ENCODE data around the gene SECISBP2. TPM values are rescaled to one million over a fixed set of nuclear protein-coding genes. Genes with fewer than 3 reads are reported as not detected.

The SECISBP2 gene
- total and polyA plus RNA-seq, 2 donors (not counting 1 experiment from before 2014, with no cell fraction given): 56.6 to 124 TPM

DNA sequence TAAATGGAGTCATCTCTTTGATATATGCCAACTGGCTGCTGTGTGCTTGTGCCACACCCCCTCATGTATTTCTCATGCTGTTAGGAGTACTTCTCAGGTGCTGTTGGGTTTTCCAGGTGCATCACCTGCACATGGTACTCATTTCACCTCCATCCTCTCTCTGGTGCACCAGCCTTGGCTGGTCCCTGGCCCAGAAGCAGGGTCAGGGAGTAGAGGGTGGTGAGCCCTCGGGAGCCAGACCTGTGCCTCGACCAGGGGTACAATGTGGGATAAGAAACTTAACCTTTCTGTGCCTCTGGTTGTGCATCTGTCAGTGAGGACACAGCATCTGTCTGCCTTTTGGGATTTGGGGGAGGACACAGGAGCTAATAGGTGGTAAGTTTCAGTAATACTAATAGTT is 38.5 kb downstream of the SECISBP2 start:
- intact Hi-C loops (cut with micrococcal nuclease): no loop called here
- TF ChIP-seq, protein P1, sequence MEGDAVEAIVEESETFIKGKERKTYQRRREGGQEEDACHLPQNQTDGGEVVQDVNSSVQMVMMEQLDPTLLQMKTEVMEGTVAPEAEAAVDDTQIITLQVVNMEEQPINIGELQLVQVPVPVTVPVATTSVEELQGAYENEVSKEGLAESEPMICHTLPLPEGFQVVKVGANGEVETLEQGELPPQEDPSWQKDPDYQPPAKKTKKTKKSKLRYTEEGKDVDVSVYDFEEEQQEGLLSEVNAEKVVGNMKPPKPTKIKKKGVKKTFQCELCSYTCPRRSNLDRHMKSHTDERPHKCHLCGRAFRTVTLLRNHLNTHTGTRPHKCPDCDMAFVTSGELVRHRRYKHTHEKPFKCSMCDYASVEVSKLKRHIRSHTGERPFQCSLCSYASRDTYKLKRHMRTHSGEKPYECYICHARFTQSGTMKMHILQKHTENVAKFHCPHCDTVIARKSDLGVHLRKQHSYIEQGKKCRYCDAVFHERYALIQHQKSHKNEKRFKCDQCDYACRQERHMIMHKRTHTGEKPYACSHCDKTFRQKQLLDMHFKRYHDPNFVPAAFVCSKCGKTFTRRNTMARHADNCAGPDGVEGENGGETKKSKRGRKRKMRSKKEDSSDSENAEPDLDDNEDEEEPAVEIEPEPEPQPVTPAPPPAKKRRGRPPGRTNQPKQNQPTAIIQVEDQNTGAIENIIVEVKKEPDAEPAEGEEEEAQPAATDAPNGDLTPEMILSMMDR (IDR thresholded peaks at IDR 0.05): no peak
- TF ChIP-seq EZH2 (IDR thresholded peaks at IDR 0.05; ENCODE audit: borderline replicate concordance, insufficient read depth, low read depth, low read length, poor library complexity, severe bottlenecking): no peak

DNA sequence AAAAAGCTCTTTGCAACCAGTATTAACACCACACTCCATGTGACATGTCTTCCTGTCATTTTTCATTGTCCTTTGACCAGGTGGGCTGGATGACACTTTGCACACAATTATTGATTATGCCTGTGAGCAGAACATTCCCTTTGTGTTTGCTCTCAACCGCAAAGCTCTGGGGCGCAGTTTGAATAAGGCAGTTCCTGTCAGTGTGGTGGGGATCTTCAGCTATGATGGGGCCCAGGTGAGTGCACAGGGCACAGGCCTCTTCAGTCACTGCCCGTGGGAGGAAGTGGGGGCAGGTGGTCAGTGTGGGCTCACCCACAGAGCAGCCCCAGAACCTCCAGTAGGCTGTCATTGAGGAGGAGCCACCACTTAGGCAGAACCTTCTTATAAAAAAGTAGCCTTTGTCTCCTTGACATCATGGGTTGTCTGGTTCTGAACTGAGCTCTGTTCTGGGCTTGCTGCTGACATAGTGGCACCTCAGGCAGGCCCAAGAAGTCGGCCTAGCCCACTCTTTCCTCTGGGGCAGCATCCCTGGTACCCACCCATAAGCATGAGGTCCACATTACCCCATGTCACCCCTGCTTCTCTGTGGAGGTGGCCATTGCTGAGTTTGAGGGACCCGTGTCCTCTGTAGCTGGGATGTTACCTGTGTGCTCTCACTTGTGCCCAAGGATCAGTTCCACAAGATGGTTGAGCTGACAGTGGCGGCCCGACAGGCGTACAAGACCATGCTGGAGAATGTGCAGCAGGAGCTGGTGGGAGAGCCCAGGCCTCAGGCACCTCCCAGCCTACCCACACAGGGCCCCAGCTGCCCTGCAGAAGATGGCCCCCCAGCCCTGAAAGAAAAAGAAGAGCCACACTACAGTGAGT is 39.3 kb downstream of the SECISBP2 start:
- Histone ChIP-seq H3K27ac (ENCODE audit: low read length in 2 of 2) (no peak overlapping the region), H3K9ac (ENCODE audit: low read length) (no peak overlapping the region), H3K4me3 (ENCODE audit: control extremely low read depth in 1 of 5, extremely low read depth in 1 of 5, insufficient read depth in 1 of 5, low read depth in 2 of 5, low read length in 4 of 5) (no peak overlapping the region), H3K27me3 (replicated peaks in 1 of 4; ENCODE audit: control extremely low read depth in 1 of 4, control insufficient read depth in 3 of 4, insufficient read depth in 4 of 4, low read length in 3 of 4) (no peaks in the 10 kb centered on the region), H2AFZ (ENCODE audit: insufficient read depth, low read depth, low read length, poor library complexity, severe bottlenecking) (no peak overlapping the region), H3K36me3 (replicated peaks in 1 of 2; ENCODE audit: control extremely low read depth in 1 of 2, control insufficient read depth in 1 of 2, extremely low read depth in 1 of 2, insufficient read depth in 2 of 2, low read length in 1 of 2) (peaks cover 6 to 89% of the 10 kb centered on the region in 2 experiments), H3K79me2 (ENCODE audit: control insufficient read depth, insufficient read depth, low read length) (peaks cover 8% of the 10 kb centered on the region), H4K20me1 (ENCODE audit: control insufficient read depth, insufficient read depth, low read length, poor library complexity, severe bottlenecking) (peaks cover 25% of the 10 kb centered on the region), H3K4me1 (ENCODE audit: control insufficient read depth in 2 of 2, insufficient read depth in 2 of 2, low read length in 2 of 2) (peaks cover 0 to 2% of the 10 kb centered on the region in 2 donors), H3K9me3 (ENCODE audit: control extremely low read depth in 1 of 3, control insufficient read depth in 2 of 3, insufficient read depth in 1 of 3, low read length in 2 of 3) (no peaks in the 10 kb centered on the region), H3K4me2 (replicated peaks; ENCODE audit: low read depth, low read length, poor library complexity, severe bottlenecking) (no peak overlapping the region)
- intact Hi-C loops (cut with micrococcal nuclease): no loop called here
- peaks cover 2% of the 10 kb centered on the region for H3K4me1 Mint-ChIP-seq
- CTCF ChIA-PET: interaction anchor here (1.1 to 1.5 kb wide), 2 partner anchors 10 to 191 kb away, joined by 4 to 5 read pairs; no protein-coding TSS in a partner anchor
- no peak for DNase-seq
- ATAC-seq (ENCODE audit: low read depth): no peak
- no peaks in the 10 kb centered on the region for H3K27me3 Mint-ChIP-seq
- no peak overlapping the region for H3K27ac Mint-ChIP-seq
- TF ChIP-seq, protein P1 (IDR thresholded peaks at IDR 0.05): no peak
- no peak for TF ChIP-seq EZH2 (IDR thresholded peaks at IDR 0.05; ENCODE audit: borderline replicate concordance, insufficient read depth, low read depth, low read length, poor library complexity, severe bottlenecking)
- WGBS (ENCODE audit: insufficient coverage): 90% methylated on average over 7 of the region's 8 CpGs
- no peaks in the 10 kb centered on the region for H3K9me3 Mint-ChIP-seq (ENCODE audit: insufficient read depth)
- no peak overlapping the region for H3K4me3 Mint-ChIP-seq
- POLR2A ChIA-PET: no interaction called here

More for the DNA sequence above, 38.5 kb downstream of the SECISBP2 start:
- Histone ChIP-seq H2AFZ (ENCODE audit: insufficient read depth, low read depth, low read length, poor library complexity, severe bottlenecking) (no peak overlapping the region), H3K4me3 (ENCODE audit: control extremely low read depth in 1 of 5, extremely low read depth in 1 of 5, insufficient read depth in 1 of 5, low read depth in 2 of 5, low read length in 4 of 5) (no peak overlapping the region), H3K9ac (ENCODE audit: low read length) (no peak overlapping the region), H3K27me3 (replicated peaks in 1 of 4; ENCODE audit: control extremely low read depth in 1 of 4, control insufficient read depth in 3 of 4, insufficient read depth in 4 of 4, low read length in 3 of 4) (no peaks in the 10 kb centered on the region), H3K4me2 (replicated peaks; ENCODE audit: low read depth, low read length, poor library complexity, severe bottlenecking) (no peak overlapping the region), H3K27ac (ENCODE audit: low read length in 2 of 2) (no peak overlapping the region), H3K4me1 (ENCODE audit: control insufficient read depth in 2 of 2, insufficient read depth in 2 of 2, low read length in 2 of 2) (peaks cover 0 to 7% of the 10 kb centered on the region in 2 donors), H3K79me2 (ENCODE audit: control insufficient read depth, insufficient read depth, low read length) (peaks cover 9% of the 10 kb centered on the region), H3K9me3 (ENCODE audit: control extremely low read depth in 1 of 3, control insufficient read depth in 2 of 3, insufficient read depth in 1 of 3, low read length in 2 of 3) (no peaks in the 10 kb centered on the region), H3K36me3 (replicated peaks in 1 of 2; ENCODE audit: control extremely low read depth in 1 of 2, control insufficient read depth in 1 of 2, extremely low read depth in 1 of 2, insufficient read depth in 2 of 2, low read length in 1 of 2) (peaks cover 6 to 89% of the 10 kb centered on the region in 2 experiments), H4K20me1 (ENCODE audit: control insufficient read depth, insufficient read depth, low read length, poor library complexity, severe bottlenecking) (peaks cover 26% of the 10 kb centered on the region)
- H3K27me3 Mint-ChIP-seq: no peaks in the 10 kb centered on the region
- ChIA-PET POLR2A (no interaction called here), CTCF (interaction anchor here (1.5 kb wide), 1 partner anchor 9 kb away, joined by 5 read pairs; no protein-coding TSS in a partner anchor)
- H3K27ac Mint-ChIP-seq: no peak overlapping the region
- 90% methylated on average over 2 of the region's 2 CpGs for WGBS (ENCODE audit: insufficient coverage)
- ATAC-seq (ENCODE audit: low read depth) (no peak), DNase-seq (no peak)
- no peaks in the 10 kb centered on the region for H3K9me3 Mint-ChIP-seq (ENCODE audit: insufficient read depth)
- no peak overlapping the region for H3K4me3 Mint-ChIP-seq
- H3K4me1 Mint-ChIP-seq: peaks cover 9% of the 10 kb centered on the region
